Duodenal mucosa (tissue), 2 donors: ENCODE data around the gene ANKRD11.

ENCODE experiments used
- H3K27ac ChIP-seq: one replicate; pipeline ENCODE4 v1.7.0; 2013; ENCODE audit warnings: low read depth, low read length
- H3K27me3 ChIP-seq, 2 donors: one replicate each; pipeline ENCODE4 v1.7.0; 2013; ENCODE audit warnings: low read length in 2 of 2, control low read depth in 1 of 2; ENCODE audit not compliant: insufficient read depth in 2 of 2, control insufficient read depth in 1 of 2
- H3K36me3 ChIP-seq, 2 donors: one replicate each; pipeline ENCODE4 v1.7.0; 2013; ENCODE audit warnings: low read length in 2 of 2, control low read depth in 1 of 2; ENCODE audit not compliant: insufficient read depth in 2 of 2, control insufficient read depth in 1 of 2
- H3K4me1 ChIP-seq, 2 donors: one replicate each; pipeline ENCODE4 v1.7.0; 2013; ENCODE audit warnings: low read length in 2 of 2, control low read depth in 1 of 2; ENCODE audit not compliant: insufficient read depth in 2 of 2, control insufficient read depth in 1 of 2
- H3K4me3 ChIP-seq, 2 donors: one replicate each; pipeline ENCODE4 v1.7.0; 2013; ENCODE audit warnings: low read length in 2 of 2, low read depth in 1 of 2
- H3K9ac ChIP-seq, 2 donors: one replicate each; pipeline ENCODE4 v1.7.0; 2013; ENCODE audit warnings: low read length in 2 of 2, low read depth in 1 of 2
- H3K9me3 ChIP-seq, 2 donors: one replicate each; pipeline ENCODE4 v1.7.0; 2013; ENCODE audit warnings: low read length in 2 of 2, control low read depth in 1 of 2; ENCODE audit not compliant: control insufficient read depth in 1 of 2

ANKRD11 gene

DNA sequence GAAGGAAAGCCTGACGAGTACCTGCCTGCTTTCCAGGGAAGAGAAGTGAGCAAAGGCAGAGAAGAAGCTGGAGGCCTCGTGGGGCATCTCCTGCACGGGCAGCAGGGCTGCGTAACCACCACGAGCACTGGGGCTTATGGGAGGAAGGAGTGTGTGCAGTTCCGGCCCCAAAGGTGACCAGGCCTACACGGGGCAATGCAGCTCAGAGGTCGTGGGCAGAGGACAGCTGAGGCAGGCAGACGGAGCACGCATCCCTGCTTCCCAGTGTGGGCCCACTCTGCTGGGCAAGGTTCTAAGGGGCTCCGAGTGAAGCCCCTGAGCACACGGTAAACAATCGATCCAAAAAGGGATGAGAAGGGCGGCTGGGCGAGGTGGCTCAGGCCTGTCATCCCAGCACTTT lies 109.7 kb downstream of the ANKRD11 start:
- H3K27me3 ChIP-seq, result no peaks in the 10 kb centered on the region
- H3K36me3 ChIP-seq, result peaks cover 0 to 3% of the 10 kb centered on the region in 2 donors
- no peak overlapping the region for H3K9ac ChIP-seq
- H3K9me3 ChIP-seq, result peaks cover 0 to 8% of the 10 kb centered on the region in 2 donors
- H3K27ac ChIP-seq, result no peak overlapping the region
- peaks cover 29 to 32% of the 10 kb centered on the region in 2 donors for H3K4me1 ChIP-seq
- H3K4me3 ChIP-seq, result no peak overlapping the region

DNA sequence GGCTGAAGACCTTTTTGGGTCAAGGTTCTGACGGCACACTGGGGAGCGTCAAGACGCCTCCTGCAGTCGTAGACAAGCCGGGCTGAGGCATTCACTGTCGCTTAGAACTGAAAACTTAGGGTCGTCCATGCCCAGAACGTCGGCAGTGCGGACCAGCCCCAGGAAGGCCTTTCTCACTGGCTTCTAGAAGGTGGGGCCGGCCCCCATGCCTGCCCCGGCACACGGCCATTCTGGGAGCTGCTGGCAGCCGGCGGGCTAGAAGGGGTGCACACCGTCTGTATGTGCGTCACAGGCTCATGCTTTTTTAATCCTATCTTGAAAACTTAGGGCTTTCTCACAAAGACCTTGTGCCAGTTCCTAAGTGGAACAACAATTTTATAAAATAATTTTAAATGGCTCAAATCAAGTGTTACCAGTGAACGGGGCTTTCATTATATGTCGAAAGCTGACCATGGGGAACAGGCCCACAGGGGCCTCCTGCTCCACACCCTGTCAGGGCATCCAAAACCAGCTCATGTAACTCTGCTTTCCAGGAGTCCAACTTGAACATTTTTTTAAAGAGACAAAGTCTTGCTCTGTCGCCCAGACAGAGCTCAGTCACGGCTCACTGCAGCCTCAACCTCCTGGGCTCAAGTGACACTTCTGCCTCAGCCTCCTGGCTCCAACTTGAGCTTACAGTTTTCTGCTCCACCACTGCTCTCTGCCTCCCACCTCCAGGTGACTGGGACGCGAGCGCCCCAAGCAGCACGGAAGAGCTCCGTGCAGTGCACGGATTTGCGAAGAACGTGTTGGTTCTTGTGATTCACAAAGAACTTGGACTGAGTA lies 111.2 kb downstream of the ANKRD11 start:
- Histone ChIP-seq H3K4me3 (no peak overlapping the region), H3K36me3 (no peaks in the 10 kb centered on the region), H3K27ac (no peak overlapping the region), H3K27me3 (no peaks in the 10 kb centered on the region), H3K9me3 (peaks cover 0 to 8% of the 10 kb centered on the region in 2 donors), H3K9ac (no peak overlapping the region), H3K4me1 (peaks cover 24 to 26% of the 10 kb centered on the region in 2 donors)

- Histone ChIP-seq H3K36me3 (peaks cover 0 to 4% of the 10 kb centered on the region in 2 donors), H3K27me3 (no peaks in the 10 kb centered on the region), H3K9ac (no peak overlapping the region), H3K4me1 (peaks cover 6 to 9% of the 10 kb centered on the region in 2 donors), H3K27ac (no peak overlapping the region), H3K4me3 (no peak overlapping the region), H3K9me3 (peaks cover 0 to 8% of the 10 kb centered on the region in 2 donors)
These were observed 112.9 kb downstream of the ANKRD11 start for GRCh38 chr16:89377453-89377848.

GRCh38 chr16:89376812-89377452 lies 113.4 kb downstream of the ANKRD11 start:
- H3K4me1 ChIP-seq, result peaks cover 6 to 9% of the 10 kb centered on the region in 2 donors
- peaks cover 0 to 8% of the 10 kb centered on the region in 2 donors for H3K9me3 ChIP-seq
- H3K9ac ChIP-seq, result no peak overlapping the region
- no peak overlapping the region for H3K27ac ChIP-seq
- H3K27me3 ChIP-seq, result no peaks in the 10 kb centered on the region
- peaks cover 0 to 8% of the 10 kb centered on the region in 2 donors for H3K36me3 ChIP-seq
- H3K4me3 ChIP-seq, result no peak overlapping the region

DNA sequence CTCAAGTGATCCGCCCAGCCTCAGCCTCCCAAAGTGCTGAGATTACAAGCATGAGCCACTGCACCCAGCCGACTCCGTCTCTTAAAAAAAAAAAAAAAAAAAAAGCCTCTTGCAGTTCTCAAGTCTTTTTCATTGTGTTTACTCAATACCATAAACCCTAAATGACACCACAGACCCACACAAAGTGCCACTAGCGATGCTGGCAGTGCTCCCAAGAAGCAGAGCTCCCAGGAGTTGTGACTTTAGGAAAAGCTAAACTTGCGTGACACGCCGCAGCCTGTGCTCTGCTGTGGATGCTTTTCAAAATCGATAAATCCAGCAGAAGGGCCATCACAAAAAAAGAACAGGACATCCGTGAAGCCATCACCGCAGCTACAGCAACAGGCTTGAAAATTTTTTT lies 114.7 kb downstream of the ANKRD11 start:
- Histone ChIP-seq H3K36me3 (peaks cover 0 to 18% of the 10 kb centered on the region in 2 donors), H3K9ac (no peak overlapping the region), H3K27me3 (no peaks in the 10 kb centered on the region), H3K27ac (no peak overlapping the region), H3K9me3 (peaks cover 0 to 8% of the 10 kb centered on the region in 2 donors), H3K4me1 (peaks cover 0 to 9% of the 10 kb centered on the region in 2 donors), H3K4me3 (no peak overlapping the region)

GRCh38 chr16:89375021-89375420 lies 115.3 kb downstream of the ANKRD11 start:
- no peak overlapping the region for H3K4me3 ChIP-seq
- H3K27me3 ChIP-seq, result no peaks in the 10 kb centered on the region
- peaks cover 0 to 15% of the 10 kb centered on the region in 2 donors for H3K4me1 ChIP-seq
- no peak overlapping the region for H3K27ac ChIP-seq
- H3K36me3 ChIP-seq, result peaks cover 0 to 21% of the 10 kb centered on the region in 2 donors
- no peak overlapping the region for H3K9ac ChIP-seq
- H3K9me3 ChIP-seq, result peaks cover 0 to 8% of the 10 kb centered on the region in 2 donors

DNA sequence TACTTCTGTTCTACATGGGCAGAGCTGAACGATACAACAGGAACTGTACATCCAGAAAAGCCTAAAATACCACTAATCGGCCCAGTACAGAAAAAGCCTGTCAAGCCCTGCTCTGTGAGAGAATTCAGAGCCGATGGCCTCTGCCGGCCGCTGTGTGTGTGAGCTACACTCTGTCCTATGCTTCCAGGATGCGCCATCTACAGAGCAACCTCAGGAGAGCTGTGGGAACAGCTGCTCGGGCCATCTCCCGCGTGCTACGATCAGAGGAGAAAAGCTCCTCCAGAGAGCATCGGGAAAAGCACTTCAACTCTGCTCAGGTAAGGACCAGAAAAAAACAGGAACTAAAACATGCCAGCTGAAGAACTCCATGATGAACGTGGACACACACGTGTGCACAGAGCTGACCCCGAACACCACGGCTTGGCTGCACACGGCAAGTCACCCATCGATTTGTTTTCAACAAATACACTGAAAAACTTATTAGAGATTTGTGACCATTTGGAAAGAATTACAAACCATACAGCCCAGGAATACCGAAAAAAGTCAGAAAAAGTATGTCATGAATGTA lies 115.9 kb downstream of the ANKRD11 start:
- Histone ChIP-seq H3K4me1 (peaks cover 5 to 18% of the 10 kb centered on the region in 2 donors), H3K9me3 (peaks cover 0 to 8% of the 10 kb centered on the region in 2 donors), H3K9ac (peak overlapping the region in 1 of 2 donors; percentile 19), H3K27ac (no peak overlapping the region), H3K36me3 (peaks cover 0 to 21% of the 10 kb centered on the region in 2 donors), H3K4me3 (no peak overlapping the region), H3K27me3 (no peaks in the 10 kb centered on the region)

DNA sequence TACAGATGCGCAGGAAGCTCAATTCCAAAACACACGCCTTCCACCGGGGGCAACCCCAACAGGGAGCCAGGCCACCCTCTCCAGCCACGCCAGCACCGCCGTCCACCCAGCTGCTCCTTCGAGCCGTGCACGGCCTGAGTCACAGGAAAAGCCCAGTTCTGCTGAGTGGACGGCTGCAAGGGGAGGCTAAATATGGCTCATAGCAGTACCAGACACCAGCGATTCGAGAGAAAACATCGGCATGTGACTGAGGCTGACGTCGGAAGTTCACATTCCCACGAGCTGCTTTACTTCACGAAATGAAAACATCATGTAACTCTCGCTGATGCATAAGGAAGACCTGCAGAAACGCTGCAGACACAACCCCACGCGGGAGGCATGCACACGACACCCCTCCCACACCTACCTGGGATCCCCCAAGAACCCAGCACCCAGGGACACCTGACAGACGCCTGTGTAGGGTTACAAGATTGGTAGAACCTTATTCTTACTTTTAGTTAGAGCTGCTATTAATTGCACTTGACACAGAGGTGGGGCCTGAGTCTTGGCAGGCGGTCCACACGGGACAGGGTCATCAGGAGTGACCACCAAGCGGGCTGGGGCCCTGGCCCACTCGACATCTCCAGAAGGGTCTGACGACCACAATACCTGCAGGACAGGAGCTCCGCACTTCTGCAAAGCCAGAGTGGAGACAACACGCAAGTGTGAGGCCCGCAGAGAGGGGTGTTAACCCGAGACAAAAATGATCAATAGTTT lies 116.8 kb downstream of the ANKRD11 start:
- Histone ChIP-seq H3K27ac (no peak overlapping the region), H3K9ac (no peak overlapping the region), H3K4me1 (peaks cover 6 to 22% of the 10 kb centered on the region in 2 donors)

DNA sequence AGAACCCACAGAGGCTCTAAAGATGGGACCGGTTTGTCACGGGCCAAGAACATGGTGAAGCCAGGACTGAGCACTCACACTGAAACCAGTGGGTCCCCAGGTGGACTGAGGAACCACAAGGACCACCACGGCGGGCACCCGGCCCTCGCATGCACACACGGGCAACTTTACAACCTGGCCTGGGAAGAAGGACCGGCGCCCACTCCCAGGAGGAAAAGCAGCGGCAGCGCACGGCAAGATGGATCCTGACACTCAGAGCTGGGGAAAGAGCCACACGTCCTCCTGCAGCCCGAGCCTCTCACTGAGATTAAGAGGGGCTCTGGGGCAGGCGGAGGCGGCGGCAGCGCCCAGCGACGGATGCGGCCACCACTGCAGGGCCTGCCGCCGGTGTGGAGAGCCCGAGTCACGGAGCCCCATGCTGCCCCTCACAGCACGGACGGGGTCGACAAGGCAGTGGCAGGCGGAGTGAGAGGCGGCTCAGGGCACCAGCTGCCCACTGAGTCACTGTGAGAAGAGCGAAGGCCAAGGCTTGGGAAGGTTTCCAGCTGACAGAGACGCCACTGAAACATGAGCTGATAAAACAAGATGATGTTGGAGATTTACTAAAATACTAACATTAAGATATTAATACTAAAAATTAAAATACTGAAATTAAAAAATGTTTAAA lies 118.3 kb downstream of the ANKRD11 start:
- Histone ChIP-seq H3K27ac (no peak overlapping the region), H3K9me3 (peaks cover 0 to 8% of the 10 kb centered on the region in 2 donors), H3K27me3 (no peaks in the 10 kb centered on the region), H3K4me3 (no peak overlapping the region), H3K4me1 (peaks cover 6 to 21% of the 10 kb centered on the region in 2 donors), H3K9ac (no peak overlapping the region), H3K36me3 (peaks cover 0 to 21% of the 10 kb centered on the region in 2 donors)

More for the DNA sequence above, 116.8 kb downstream of the ANKRD11 start:
- Histone ChIP-seq H3K27me3 (no peaks in the 10 kb centered on the region), H3K36me3 (peaks cover 0 to 21% of the 10 kb centered on the region in 2 donors), H3K4me3 (no peak overlapping the region), H3K9me3 (peaks cover 0 to 8% of the 10 kb centered on the region in 2 donors)
